H1 (cell line): ENCODE measurements around the gene CACNA1G. TPM values are rescaled to one million over a fixed set of nuclear protein-coding genes. Genes with fewer than 3 reads are reported as not detected.

Experiments
- CTBP2 ChIP-seq: IDR thresholded peaks from 2 replicates; pipeline ENCODE4 v1.7.0; 2011; ENCODE audit warnings: borderline replicate concordance, mild to moderate bottlenecking, moderate library complexity, mixed read lengths, low read length; ENCODE audit not compliant: insufficient read depth, insufficient read length
- HDAC2 ChIP-seq, 2 experiments: fragments of 300-600 bp in 1 of 2; sonication (generic) in 1 of 2; IDR thresholded peaks; 2 replicates each; pipeline ENCODE4 v1.6.1; 2011 to 2012; ENCODE audit warnings: low read depth in 2 of 2, low read length in 2 of 2, mild to moderate bottlenecking in 2 of 2, moderate library complexity in 2 of 2, borderline replicate concordance in 1 of 2, inconsistent platforms in 1 of 2
- NANOG ChIP-seq: IDR thresholded peaks from 2 replicates; pipeline ENCODE4 v1.6.1; 2011; ENCODE audit warnings: low read length, low read depth, mild to moderate bottlenecking, inconsistent platforms; ENCODE audit not compliant: insufficient read depth, poor library complexity, severe bottlenecking
- SRF ChIP-seq: IDR thresholded peaks from 2 replicates; pipeline ENCODE4 v1.6.1; 2011; ENCODE audit warnings: mild to moderate bottlenecking, low read depth, low read length, moderate library complexity
- SUZ12 ChIP-seq: fragments of 200-600 bp; sonication (generic); IDR thresholded peaks from 2 replicates; pipeline ENCODE4 v1.6.1; 2012; ENCODE audit warnings: mild to moderate bottlenecking, inconsistent platforms, low read length, moderate library complexity, mixed read lengths
- polyA plus RNA-seq, 7 experiments: library from polyadenylated mRNA; depleted of rRNA in 3 of 7; stranded (reverse) in 5 of 7; unstranded in 2 of 7; fragments of >200 nt in 5 of 7; fragments of 200-250 nt in 2 of 7; gene quantifications; 1 replicate in 5 of 7; 2 replicates in 1 of 7; 4 replicates in 1 of 7; pipeline versions ENCODE4 v1.2.1 to v1.2.3, GENCODE V29; 2011 to 2013; ENCODE audit warnings: missing spikeins in 2 of 7, mixed read lengths in 2 of 7
- total RNA-seq: library from RNA; stranded (reverse); fragmentation: NEBNext Ultra II Directional; extraction: Animal tissue kit (Norgen Biotek cat#: 25700); gene quantifications from 2 replicates; pipeline ENCODE4 v1.2.1, GENCODE V29; 2021
- TF ChIP-seq, protein P1 (sequence below): IDR thresholded peaks from 2 replicates; pipeline ENCODE4 v1.6.1; 2011; ENCODE audit warnings: low read length, improper control_type of control experiment

Gene CACNA1G
- total and polyA plus RNA-seq, 2 of the 8 experiments (the other 6 are each of a cell fraction or from before 2014, with no cell fraction given): 2.9 to 4.9 TPM

- TF ChIP-seq CTBP2 (no peak), NANOG (no peak), SUZ12 (no peak), HDAC2 (IDR thresholded peaks at IDR 0.05; ENCODE audit: borderline replicate concordance in 1 of 2, low read depth in 2 of 2, low read length in 2 of 2) (no peak), SRF (no peak)
- TF ChIP-seq, protein P1, sequence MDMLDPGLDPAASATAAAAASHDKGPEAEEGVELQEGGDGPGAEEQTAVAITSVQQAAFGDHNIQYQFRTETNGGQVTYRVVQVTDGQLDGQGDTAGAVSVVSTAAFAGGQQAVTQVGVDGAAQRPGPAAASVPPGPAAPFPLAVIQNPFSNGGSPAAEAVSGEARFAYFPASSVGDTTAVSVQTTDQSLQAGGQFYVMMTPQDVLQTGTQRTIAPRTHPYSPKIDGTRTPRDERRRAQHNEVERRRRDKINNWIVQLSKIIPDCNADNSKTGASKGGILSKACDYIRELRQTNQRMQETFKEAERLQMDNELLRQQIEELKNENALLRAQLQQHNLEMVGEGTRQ: no peak
These were observed 39.1 kb downstream of the CACNA1G start (continued) for GRCh38 chr17:50599606-50600005.
